Adrenal gland (tissue), 5 donors: ENCODE results near the gene KRT6B.

Source experiments
- CTCF ChIP-seq, 6 experiments: fragments of 450-650 bp in 4 of 6; fragments of 200-600 bp in 2 of 6; sonication (generic) in 1 of 6; IDR thresholded peaks; 1 replicate in 5 of 6; 2 replicates in 1 of 6; pipeline versions ENCODE4 v1.5.1 to v1.8.0; 2016 to 2021; ENCODE audit warnings: antibody characterized with exemption in 6 of 6, mild to moderate bottlenecking in 2 of 6, moderate library complexity in 1 of 6
- POLR2A ChIP-seq, 2 donors: fragments of 450-650 bp; IDR thresholded peaks; one replicate each; pipeline ENCODE4 v1.6.1; 2017; ENCODE audit warnings: antibody characterized with exemption in 2 of 2, mild to moderate bottlenecking in 2 of 2, moderate library complexity in 1 of 2
- donor health status: DM: no; HTN: no; CAD: no.

DNA sequence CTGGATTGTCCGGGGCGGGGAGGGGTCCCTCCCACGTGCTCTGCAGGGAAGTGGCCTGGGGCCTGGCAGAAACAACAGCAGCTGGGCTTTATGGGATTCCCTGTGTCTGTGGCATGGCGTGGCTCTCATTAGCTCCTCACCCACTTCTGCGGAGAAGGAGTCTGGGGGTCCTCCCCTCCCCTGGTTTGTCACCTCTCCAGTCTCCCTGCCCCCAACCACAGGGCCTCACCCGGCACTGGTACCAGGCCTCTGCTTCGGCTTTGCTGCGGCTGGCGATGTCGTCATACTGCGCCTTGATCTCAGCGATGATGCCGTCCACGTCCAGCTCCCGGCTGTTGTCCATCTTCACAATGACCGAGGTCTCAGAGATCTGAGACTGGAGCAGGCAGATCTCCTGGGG lies 52.2 kb downstream of the KRT6B start:
- TF ChIP-seq POLR2A (IDR thresholded peaks at IDR 0.05) (no peak), CTCF (IDR thresholded peaks at IDR 0.05) (no peak)
